Fibroblast of lung (primary cell): Measurements from ENCODE around the gene CDX1.

Experiments
- EZH2 ChIP-seq: IDR thresholded peaks from 2 replicates; pipeline ENCODE4 v1.5.1; 2012; ENCODE audit warnings: low read length, control low read depth, mild to moderate bottlenecking; ENCODE audit errors: missing control alignments
- TF ChIP-seq, protein P1 (sequence below), 2 donors: IDR thresholded peaks in 1 of 2; conservative IDR thresholded peaks in 1 of 2; 1 replicate in 1 of 2; 2 replicates in 1 of 2; pipeline ENCODE4 v1.5.1; 2011 to 2012; ENCODE audit warnings: low read length in 2 of 2, control low read depth in 1 of 2, inconsistent platforms in 1 of 2, low read depth in 1 of 2, mild to moderate bottlenecking in 1 of 2

DNA sequence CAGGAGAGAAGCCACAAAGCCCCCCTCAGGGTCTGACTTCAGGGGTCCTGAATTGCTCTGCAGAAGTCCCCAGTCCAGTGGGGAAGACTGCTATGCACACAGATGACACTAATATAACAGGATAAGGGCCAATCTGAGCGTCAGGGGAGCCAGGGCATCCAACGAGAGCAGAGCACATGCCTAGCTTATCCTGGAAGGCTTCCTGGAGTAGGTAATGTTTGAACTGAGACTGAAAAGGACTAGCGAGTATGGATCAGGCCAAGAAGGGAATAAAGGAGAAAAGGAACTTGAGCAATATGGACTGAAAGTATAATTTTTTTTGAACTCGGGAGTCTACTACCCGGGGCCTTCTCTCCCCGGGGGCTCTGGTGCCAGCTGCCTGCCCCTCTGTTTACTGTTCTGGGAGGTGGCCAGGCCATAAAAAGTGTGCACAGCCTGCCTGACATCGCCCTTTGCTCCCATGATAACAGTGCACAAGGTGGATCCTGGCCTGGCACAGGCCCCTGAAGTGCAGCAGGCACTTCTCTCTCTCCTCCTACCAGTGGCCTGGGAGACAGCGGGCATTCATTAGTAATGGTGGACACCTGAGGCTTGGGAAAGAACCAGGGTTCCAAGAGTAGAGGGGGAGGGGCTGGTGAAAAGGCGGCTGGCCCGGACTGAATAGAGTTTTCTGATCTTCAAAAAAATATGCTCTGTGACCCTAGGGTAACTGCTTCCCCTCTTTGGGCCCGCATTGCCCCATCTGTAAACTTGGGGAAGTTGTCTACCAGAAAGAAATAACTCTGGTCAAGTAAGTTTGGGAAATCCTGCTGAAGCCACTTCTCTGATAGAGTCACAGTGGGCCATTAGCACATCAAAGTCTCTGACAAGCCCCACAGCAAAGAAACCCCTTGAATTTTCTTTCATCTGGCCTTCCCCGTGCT lies 18.7 kb downstream of the CDX1 start:
- TF ChIP-seq, protein P1, sequence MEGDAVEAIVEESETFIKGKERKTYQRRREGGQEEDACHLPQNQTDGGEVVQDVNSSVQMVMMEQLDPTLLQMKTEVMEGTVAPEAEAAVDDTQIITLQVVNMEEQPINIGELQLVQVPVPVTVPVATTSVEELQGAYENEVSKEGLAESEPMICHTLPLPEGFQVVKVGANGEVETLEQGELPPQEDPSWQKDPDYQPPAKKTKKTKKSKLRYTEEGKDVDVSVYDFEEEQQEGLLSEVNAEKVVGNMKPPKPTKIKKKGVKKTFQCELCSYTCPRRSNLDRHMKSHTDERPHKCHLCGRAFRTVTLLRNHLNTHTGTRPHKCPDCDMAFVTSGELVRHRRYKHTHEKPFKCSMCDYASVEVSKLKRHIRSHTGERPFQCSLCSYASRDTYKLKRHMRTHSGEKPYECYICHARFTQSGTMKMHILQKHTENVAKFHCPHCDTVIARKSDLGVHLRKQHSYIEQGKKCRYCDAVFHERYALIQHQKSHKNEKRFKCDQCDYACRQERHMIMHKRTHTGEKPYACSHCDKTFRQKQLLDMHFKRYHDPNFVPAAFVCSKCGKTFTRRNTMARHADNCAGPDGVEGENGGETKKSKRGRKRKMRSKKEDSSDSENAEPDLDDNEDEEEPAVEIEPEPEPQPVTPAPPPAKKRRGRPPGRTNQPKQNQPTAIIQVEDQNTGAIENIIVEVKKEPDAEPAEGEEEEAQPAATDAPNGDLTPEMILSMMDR (conservative IDR thresholded peaks at IDR 0.05 in 1 of 2, IDR thresholded peaks at IDR 0.05 in 1 of 2; ENCODE audit: low read depth in 1 of 2, low read length in 2 of 2) = no peak
- TF ChIP-seq EZH2 = no peak
